ENCODE results near the gene OASL.

GRCh38 chr12:121005346-121005815, 33.7 kb downstream of the OASL start:
- TF ChIP-seq CTCF (IDR thresholded peaks at IDR 0.05 in 8 of 11, conservative IDR thresholded peaks at IDR 0.05 in 3 of 11) (peak in 10 of 11 experiments; percentile 30 to 75 (median 64)), POLR2A (IDR thresholded peaks at IDR 0.05) (no peak)

Measured in spleen (tissue), 7 donors.